Endothelial cell of hepatic sinusoid (primary cell): ENCODE measurements around the gene FTCDNL1.

Experiments
- in situ Hi-C: cut with HindIII; loops from 2 replicates; pipeline ENCODE4 v1.10.0; 2017; ENCODE audit warnings: low sequenced_read_pairs

The FTCDNL1 gene

GRCh38 chr2:199792381-199792780 lies 58.6 kb downstream of the FTCDNL1 start:
- in situ Hi-C loops = no loop called here

- in situ Hi-C loops = no loop called here
Measured at GRCh38 chr2:199791326-199791725, 59.7 kb downstream of the FTCDNL1 start.

- in situ Hi-C loops = no loop called here
Measured at GRCh38 chr2:199784512-199784911, 66.5 kb downstream of the FTCDNL1 start.

DNA sequence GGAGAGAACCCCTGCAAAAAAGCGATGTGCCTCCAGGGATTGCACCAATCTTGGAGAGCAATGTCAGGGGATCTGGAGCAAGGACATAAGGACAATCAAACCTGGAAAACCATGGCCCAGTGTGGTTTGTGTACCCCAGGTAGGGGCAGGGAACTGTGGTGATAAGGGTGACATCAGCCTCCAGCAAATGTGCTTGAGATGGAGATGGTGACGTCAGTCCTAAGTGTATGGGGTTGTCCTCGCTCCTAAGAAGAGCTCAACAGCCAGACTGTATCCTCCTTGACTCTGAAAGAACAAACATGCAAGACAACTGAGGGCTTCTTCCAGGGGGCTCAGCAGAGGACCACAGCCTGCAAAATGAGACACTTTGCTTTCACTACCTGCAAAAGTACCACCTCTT lies 71.4 kb downstream of the FTCDNL1 start:
- in situ Hi-C loops = no loop called here

DNA sequence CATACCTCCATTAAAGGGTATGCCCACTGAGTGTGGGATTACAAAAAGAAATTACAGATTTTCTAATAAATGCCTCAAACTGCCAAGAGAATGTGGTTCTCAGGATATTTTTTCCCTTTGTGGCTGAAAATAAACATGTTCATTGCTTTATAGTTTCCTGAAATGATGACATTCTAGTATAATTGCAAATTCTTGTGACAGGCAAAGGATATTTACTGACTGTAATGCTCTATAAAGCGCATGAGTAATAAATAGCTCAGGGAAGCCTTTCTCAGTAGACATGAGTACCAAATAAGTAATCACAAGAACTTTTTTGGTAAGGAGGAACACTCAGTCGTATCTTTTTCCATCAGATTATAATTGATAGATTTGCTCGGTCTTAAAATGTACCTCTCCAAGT lies 72.3 kb downstream of the FTCDNL1 start:
- in situ Hi-C loops = no loop called here

DNA sequence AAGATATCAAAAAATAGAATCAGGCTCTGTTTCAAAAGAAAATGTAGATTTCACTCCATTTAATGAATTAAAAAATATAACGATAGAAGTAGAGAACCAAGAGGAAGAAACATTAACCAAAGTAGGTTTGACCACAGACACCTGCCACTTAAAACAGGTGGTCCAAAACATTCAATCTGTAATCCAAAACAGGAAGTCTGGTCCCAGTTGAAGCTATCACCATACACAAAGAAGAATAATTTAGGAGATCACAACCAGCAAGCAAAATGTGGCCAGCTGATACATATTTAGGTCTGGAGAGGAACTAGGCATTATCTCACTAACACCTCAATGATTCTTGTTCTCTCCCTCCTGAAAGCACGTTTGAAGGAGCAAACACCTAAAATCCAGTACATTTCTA lies 73.1 kb downstream of the FTCDNL1 start:
- in situ Hi-C loops = no loop called here

GRCh38 chr2:199777315-199777714 lies 73.7 kb downstream of the FTCDNL1 start:
- in situ Hi-C loops = no loop called here

DNA sequence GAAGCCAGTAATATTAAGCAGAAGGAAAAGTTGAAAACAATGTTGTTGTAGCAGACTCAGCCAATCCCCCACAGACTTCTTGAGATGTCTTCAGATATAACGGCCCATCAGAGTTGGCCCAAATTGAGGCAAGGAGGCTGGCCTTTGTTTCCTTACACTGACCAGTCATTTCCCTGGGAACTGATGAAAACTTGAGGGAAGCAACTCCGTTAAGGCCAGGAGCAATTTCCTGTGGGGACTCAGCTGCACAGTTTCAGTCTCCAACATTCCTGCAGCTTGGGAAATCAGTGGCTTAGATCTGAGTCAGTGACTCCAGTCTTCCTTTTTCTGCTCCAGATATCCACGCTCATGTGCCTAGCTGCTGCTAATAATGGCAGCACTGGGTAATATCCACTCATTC lies 75.7 kb downstream of the FTCDNL1 start:
- in situ Hi-C loops = no loop called here

DNA sequence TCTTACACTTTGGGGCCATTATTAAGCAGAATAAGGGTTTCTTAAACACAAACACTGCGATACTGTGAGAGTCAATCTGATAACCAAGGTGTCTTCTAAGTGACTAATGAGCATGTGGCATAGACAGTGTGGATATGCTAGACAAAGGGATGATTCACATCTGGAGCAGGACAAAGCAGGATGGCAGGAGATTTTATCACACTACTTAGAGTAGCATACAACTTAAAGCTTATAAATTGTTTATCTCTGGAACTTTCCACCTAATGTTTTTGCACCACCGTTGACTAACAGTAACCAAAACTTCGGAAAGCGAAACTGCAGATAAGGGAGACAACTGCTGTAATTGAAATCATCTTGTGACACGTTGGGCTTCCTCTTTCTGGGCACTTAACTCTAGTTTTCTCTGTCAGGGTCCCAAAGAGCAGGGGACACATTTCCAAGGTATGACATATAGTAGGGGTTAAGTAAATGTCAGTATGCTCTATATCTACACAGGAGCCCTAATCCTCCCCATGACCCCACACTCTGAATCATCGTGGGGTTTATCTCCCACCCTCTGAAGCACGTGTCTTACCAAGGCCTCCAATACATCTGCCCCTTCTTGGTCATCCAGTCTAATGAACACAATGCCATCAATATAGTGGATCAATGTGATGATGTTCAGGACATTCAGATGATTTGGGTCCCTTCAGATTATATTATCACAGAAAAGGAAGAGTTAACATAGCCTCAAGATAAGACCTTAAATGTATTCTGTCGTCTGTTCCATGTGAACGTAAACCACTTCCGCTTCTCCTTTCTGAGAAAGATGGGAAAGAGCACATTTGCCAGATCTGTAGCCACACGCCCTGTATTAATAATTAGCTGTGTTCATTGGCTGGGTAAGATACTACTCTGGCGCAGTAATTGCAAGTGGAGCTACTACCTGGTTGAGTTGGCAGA lies 78.7 kb downstream of the FTCDNL1 start:
- in situ Hi-C loops = no loop called here

DNA sequence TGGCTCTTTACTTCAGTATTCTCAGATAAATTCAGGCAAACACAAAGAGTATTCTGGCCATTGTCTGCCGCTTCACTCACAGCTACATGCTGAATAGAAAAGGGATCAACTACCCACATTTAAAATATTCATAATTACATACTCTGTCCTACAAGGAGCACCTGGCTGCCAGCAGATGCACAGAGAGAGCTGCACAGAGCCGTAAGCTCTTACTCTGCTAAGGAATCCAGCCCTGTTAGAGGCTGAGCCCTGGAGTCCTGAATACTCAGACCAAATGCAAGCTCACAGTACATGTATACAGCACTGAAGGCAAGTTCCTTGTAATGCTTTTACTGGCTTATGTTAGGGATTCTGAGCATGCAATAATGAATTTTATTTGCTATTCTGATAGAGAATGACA lies 80.3 kb downstream of the FTCDNL1 start:
- in situ Hi-C loops = no loop called here

GRCh38 chr2:199765646-199766045 lies 85.3 kb downstream of the FTCDNL1 start:
- in situ Hi-C loops = no loop called here

DNA sequence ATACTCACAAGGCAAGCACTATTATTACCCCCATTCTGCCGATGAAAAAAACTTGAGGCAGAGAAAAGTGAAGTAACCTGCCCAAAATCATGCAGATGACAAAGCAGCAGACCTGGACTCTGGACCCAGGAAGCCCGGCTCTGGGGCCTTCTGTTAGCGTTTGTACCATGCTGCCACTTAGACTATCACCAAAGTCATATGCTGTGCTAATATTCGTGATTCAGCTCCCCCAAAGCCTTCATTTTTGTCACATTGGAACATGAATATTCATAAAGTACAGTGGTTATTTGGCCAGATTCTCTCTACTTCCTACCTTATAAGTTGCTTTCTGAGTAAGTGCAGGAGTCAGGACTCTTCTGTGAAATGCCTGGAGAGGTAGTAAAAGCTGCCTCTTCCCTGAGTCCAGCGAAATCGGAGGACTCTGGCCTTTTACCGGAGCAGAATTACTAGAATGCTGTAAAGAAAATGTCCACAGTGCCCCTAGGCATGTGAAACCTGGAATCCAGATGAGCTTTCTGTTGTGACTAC lies 86.7 kb downstream of the FTCDNL1 start:
- in situ Hi-C loops = no loop called here

DNA sequence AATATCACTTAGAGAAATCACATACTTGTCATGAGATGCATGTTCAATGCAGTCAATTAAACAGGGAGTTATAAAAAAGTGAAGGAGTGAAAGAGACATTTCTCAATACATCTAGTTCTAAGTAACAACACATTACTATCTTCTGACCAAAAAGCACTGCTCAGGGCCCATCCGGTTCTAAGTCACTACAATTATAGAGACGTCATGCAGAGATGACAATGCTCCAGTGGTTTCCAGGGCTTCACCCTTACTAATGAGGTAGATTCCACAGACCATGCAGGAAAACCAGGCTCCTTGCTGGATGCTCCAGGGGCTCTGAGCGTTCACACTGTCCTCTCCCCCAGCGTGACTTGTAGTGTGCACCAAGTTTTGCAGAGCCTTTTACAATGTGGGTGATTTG lies 88.0 kb downstream of the FTCDNL1 start:
- in situ Hi-C loops = no loop called here

- in situ Hi-C loops = no loop called here
Measured at GRCh38 chr2:199760574-199760973, 90.4 kb downstream of the FTCDNL1 start.

- in situ Hi-C loops = no loop called here
Measured at GRCh38 chr2:199757233-199757870, 93.6 kb downstream of the FTCDNL1 start.

DNA sequence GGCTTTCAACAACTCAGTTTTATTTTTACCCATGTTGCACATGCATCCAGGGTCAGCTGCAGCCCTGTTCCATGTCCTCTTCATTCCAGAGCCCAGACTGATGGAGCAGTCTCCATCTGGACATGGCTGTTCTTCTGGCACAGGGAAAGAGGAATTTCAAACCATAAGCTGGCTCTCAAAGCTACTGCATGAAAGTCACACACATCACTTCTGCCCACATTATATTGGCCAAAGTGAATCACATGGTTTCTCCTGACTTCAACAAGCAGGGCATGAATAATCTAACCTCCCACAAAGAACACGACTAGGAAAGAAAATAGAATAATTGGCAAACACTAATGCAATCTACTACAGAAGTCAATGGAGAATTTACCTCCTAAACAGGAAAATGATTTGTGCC lies 94.2 kb downstream of the FTCDNL1 start:
- in situ Hi-C loops = no loop called here

DNA sequence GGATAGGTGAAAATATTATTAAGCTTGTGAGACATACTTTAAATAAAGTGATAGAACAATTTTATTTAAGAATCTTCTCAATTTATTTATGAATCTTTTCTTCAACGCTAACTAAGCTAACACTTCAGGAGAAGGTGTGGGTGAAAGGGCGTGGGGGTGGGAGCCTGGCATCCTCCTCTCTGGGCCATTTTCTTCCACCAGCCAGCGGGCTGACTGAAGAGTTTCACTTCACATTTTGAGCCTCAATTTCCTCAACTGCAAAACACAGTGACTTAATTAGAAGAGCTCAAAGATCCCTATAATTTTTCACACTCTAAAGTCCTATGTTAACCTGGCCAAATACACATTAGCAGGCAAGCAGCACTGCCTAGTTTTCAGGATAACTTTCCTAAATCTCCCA lies 94.8 kb downstream of the FTCDNL1 start:
- in situ Hi-C loops = no loop called here

- in situ Hi-C loops = no loop called here
Measured at GRCh38 chr2:199754766-199755165, 96.2 kb downstream of the FTCDNL1 start.

- in situ Hi-C loops = no loop called here
Measured at GRCh38 chr2:199751492-199752120, 99.4 kb downstream of the FTCDNL1 start.

DNA sequence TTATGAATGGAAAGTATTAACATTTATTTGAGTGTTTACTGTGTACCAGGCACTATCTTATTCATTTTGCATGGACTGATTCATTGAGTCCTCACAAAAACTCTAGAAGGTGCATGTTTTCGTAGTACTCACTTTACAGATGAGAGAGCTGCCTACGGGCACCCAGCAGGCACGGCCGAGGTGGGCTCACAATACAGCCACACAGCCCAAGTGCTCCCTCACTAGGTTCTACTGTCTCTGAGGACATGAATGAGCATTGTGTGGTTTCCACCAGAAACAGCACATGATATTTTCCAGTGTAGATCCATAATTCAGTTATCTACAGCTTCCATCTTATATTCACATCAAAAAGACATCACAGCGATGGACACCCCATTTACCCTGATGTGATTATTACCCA lies 101.4 kb downstream of the FTCDNL1 start:
- in situ Hi-C loops = loop anchor here (25.0 kb wide), 1 partner anchor 1437 kb away; no protein-coding TSS in a partner anchor

DNA sequence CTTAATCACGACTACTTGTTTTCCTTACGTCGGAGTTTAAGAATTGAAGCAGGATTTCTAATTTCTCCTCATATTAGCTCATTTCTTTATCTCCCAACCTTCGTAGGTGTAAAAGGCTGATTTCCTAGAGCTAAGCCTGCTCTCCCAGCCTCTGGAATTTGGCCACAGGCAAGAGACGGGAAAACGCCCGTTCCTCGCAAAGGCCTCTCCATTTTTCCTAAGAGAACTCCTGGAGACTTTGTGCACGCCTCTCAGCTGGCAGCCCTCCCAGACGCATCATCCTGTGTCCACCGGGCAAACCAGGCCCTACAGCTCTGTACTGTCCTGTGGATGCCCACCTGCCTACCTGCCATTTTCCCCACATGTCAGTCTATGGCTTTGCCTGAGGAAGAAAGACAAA lies 106.3 kb downstream of the FTCDNL1 start:
- in situ Hi-C loops = loop anchor here (25.0 kb wide), 1 partner anchor 1432 kb away; no protein-coding TSS in a partner anchor
